ENCODE measurements around the gene ARNT2.

Gene ARNT2

DNA sequence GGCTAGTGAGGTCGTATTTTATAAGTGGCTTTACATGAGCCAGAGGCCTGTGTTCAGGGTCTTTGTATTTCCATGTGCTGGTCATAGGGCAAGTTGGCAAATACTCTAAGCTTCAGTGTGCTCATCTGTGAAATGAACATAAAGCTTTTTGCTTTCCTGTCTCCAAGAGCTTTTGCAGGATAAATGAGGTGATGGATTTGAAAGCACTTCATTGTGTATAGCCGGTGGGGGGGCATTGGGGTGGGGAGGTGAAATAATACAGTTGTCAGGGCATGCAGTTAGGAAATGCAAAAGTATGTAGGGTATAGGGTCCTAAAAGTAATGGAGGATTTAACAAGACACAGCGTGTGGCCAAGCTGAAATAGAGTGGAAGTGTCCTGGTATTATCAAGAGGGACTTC is 67.7 kb downstream of the ARNT2 start:
- no peak for DNase-seq

- DNase-seq = no peak
Measured at GRCh38 chr15:80473286-80474223, 69.4 kb downstream of the ARNT2 start.

DNA sequence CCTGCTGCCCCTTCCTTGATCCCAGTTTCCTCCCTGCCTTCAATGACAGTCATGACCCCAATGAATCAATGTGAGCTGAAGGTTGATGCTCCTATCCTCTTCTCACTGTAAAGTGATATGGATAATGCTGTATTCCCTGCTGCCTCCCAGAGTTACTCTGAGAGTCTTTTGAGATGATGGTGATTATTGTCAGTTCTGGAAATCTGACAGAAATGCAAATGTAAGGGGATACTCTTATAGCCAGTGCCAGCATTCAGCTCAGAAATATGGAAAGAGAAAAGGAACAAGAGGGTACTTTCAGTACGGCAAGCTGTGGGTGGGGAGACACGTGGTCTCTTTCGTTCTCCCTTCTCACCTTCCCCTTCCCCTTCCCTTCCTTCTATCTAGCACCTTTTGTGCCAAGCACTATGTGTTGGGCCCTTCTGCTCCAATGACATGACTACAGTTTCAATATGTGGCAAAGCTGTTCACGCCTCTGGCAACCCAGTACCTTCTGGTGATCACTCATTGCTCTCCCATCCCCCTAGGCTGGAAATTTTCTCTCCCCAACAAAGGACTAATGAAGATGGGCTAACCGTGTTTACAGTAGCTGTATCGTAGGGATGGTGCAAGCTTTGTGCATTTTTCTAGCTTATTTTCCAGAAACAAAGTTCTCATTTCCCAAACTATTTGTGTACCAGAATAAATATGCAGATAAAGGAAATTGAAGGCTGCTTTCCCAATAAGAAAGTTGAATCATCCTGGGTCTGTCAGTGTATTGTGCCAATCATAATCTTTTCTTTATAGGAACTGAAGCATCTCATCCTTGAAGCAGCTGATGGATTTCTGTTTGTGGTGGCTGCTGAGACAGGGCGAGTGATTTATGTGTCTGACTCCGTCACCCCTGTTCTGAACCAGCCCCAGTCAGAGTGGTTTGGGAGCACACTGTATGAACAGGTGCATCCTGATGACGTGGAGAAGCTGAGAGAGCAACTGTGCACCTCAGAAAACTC is 70.3 kb downstream of the ARNT2 start:
- DNase-seq = no peak

DNA sequence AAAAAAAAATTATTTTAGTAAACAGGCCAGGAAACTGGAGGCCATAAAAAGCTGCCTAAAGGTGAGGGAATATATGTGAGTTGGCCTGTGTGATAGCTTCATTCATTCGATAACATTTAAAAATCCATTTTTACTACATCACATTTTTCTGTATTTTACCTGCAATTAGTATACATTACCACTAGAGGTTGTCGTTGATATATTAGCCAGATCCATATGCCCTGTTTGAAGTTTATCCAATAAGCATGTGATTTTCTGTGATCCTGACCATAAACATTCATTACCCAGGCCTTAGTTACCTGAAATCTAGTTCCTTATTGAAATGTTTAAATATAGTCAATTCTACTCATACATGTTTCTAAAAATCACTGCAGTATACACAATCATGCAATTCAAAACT is 71.4 kb downstream of the ARNT2 start:
- DNase-seq = no peak

- DNase-seq = no peak
Measured at GRCh38 chr15:80476036-80476435, 71.9 kb downstream of the ARNT2 start.

DNA sequence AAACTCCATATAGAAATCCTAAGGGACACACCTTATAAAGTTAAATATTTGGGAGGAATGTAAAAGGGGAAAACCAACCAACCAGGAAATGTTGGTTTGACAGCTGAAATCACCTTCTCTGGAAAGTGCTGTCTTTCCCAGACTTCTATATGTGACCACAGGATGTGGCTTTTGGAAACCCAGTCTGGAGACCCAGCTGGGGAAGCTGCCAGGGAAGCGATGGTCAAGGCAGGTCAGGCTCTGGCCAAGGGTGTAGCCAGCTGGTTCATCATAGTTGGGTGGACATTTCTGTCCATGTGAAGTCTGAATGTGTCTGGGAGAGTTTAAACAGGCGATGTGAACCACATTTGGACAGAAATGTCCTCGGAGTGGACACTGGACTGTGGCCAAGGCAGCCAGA is 73.9 kb downstream of the ARNT2 start:
- DNase-seq = no peak

GRCh38 chr15:80479191-80479590 is 75.0 kb downstream of the ARNT2 start:
- DNase-seq = no peak

DNA sequence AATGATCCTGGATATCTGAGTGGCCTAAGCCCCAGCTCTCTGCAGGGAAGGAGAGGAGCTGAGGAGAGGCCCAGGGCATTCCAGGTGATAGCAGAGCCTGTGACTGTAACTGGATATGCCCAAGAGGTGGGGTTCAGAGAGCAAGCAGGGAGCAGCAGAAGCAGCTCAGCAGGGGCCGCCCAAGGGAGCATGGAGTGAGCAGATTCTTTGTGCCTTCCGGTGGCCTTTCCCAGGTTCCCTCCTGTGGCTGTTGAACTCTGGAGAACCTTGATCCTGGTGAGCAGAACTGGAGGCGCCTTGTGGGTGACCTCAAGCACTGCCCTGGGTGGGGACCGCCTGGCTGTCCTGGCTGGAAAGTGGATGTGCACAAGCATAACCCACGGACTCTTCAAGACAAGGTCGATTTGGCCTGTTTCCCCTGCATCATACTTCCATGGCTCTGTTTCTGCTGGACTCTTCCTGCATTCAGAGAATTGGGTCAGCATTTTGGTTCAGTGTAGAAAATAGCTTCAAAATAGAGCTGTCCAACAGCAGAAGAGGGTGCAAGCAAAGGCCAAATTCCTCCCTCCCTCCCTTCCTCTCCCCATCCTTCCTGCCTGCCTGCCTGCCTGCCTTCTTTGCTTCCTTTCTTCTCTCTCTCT is 76.1 kb downstream of the ARNT2 start:
- DNase-seq = no peak

- DNase-seq = no peak
Measured at GRCh38 chr15:80480909-80481308, 76.7 kb downstream of the ARNT2 start.

DNA sequence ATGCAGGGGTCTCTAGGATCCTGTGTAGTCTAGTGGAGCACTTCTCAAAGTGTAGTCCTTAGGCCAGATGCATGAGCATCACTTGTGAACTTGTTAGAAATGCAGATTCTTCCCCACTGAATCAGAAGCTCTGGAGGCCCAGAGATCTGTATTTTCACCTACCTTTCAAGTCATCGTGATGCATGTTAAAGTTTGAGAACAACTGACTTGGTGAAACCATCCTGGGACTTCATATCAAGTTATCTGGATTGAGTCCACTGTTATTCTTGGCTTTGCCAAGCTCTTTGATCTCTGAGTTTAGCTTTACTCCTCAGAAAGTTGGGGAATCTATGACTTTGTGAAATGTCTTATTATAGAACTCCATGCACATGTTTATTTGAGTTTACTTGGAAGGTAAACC is 78.5 kb downstream of the ARNT2 start:
- no peak for DNase-seq

DNA sequence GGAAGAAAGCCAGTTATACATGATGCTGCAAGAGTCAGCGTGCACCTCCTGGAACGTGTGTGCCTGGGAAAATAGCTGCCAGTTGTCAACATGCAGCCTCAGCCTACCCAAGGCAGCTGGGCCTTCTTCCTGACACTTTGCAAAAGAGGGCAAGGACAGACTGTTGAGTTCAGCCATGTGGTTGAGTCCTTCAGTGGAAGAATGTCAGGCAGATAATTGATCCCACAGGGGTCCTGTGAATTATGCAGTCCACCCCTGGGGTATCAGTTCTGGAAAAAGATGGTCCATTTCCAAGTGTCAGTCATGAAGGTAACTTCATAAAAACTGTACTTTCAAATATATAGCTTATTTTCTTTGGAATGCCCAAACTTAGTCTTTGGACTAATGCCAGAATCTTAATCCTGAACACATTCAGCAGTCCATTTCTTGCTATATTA is 79.6 kb downstream of the ARNT2 start:
- no peak for DNase-seq

GRCh38 chr15:80484333-80484864 is 80.2 kb downstream of the ARNT2 start:
- DNase-seq = no peak

- DNase-seq = no peak
Measured at GRCh38 chr15:80485370-80486164, 81.4 kb downstream of the ARNT2 start.

- no peak for DNase-seq
Measured at GRCh38 chr15:80487839-80488390, 83.7 kb downstream of the ARNT2 start.

DNA sequence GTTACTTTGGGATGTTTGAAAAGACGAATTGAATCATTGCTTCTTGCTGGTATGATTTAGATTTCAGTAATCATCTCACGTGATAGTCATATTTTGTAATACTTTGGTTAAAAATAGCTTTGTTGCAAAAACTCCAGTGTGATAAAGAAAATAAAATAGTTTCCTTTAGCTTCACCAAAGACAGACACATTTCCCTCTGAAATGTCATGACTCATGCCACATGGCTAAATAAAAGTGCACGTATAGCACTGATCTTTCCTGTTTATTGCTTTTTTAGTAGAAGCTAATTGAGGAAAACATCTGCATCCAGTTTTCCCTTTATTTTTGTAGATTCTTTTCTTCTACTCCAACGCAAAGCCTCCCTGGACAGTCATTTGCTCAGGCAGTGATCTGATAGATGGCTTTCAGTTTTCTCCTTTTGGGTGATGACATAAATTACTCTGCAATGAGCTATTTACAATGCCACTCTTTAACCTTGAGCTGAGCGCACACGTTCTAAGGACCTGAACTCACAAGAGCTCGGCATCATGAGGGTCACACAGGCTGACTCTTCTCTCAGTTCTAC is 84.9 kb downstream of the ARNT2 start:
- DNase-seq = no peak

DNA sequence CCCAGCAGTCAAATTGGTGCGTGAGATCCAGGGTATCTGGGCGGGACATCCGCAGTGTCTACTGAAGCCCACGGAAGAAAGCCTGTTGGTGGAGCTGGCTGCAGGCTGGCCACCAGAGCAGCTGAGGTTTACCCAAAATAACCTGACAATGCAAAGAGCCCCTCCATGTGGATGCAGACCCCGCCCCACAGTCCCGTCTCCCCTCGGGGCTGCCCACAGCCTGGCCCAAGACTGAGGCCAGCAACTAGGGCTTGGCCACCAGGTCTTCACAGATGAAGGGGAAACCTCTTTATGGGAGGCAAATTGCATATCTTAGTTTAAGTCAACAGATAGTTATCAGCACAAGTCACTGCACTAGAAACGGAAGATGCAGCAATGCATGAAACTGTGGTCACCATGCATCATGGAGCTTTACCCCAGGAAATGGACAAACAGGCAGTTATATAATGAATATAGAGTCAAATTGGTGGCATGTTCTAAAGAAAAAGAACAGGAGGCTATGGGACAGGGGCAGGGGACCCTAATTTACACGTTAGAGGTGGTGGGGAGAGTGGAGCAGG is 86.3 kb downstream of the ARNT2 start:
- no peak for DNase-seq

GRCh38 chr15:80491163-80491847 is 87.1 kb downstream of the ARNT2 start:
- DNase-seq = no peak

DNA sequence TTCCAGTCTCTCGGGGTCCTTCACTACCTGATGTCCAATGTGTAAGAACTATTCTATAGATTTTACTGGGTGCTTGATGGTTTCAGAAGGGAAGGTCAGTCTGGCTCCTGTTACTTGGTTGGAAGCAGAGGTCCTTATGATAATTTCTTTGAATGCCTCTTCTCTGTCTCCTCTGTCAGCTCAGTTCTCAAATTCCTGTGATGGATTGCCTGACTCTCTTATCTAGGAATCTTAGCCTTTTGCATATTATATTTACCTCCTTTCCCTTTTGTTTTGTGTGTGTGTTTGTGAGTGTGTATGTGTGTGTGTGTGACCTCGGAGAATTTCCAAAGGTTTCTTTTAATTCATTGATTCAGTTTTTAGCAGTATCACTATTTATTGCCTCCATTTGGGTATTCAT is 88.2 kb downstream of the ARNT2 start:
- DNase-seq = no peak

GRCh38 chr15:80492874-80493273 is 88.7 kb downstream of the ARNT2 start:
- no peak for DNase-seq

DNA sequence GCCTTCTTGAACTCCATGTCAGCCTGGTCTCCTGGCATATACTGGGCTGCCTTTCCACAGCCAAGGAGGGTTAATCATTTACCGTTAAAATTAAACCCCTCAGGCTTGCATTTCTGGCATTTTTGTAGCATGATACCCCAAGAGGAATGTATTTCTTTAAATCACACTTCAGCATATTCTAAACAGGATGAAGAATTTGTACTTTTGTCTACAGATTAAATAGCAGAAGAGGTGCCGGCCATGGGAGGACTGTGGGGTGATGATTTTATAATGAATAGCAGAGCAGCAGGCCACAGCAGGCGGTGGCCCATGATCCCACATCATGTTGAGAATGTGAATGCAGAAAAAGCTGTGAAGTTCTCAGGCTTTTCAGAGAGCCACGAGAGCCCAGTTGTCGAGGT is 90.2 kb downstream of the ARNT2 start:
- no peak for DNase-seq
